GM19351 (cell line): ENCODE data around the gene TRIM16.
"Not testable (repeated sequence)": the region's sequence is repeated elsewhere in the genome, so short reads cannot be mapped to it uniquely, and the experiment has no call there.

Experiments used
- ATAC-seq: cut with Tn5 transposase; IDR thresholded peaks from one replicate; pipeline ENCODE4 v1.9.1; 2021; ENCODE audit warnings: mild to moderate bottlenecking, moderate library complexity; ENCODE audit not compliant: unreplicated experiment

TRIM16 gene

GRCh38 chr17:15619331-15620058 is 64.6 kb downstream of the TRIM16 start, which contains the start of gene FBXW10B:
FBXW10B (minus strand) TSS chr17:15619704; CDS start chr17:15619512, 192 bp downstream.
- not testable (repeated sequence) for ATAC-seq

- not testable (repeated sequence) for ATAC-seq
Measured at GRCh38 chr17:15616828-15617227, 67.3 kb downstream of the TRIM16 start.

- not testable (repeated sequence) for ATAC-seq
Measured at GRCh38 chr17:15615850-15616249, 68.3 kb downstream of the TRIM16 start.

GRCh38 chr17:15613111-15613510 is 71.0 kb downstream of the TRIM16 start:
- ATAC-seq: not testable (repeated sequence)

- not testable (repeated sequence) for ATAC-seq
Measured at GRCh38 chr17:15592960-15593359, 91.2 kb downstream of the TRIM16 start.

- ATAC-seq: not testable (repeated sequence)
Measured at GRCh38 chr17:15591986-15592385, 92.1 kb downstream of the TRIM16 start.

GRCh38 chr17:15590844-15591243 is 93.3 kb downstream of the TRIM16 start:
- ATAC-seq: not testable (repeated sequence)

GRCh38 chr17:15589544-15590536 is 94.3 kb downstream of the TRIM16 start:
- peak; percentile 90 for ATAC-seq

- not testable (repeated sequence) for ATAC-seq
Measured at GRCh38 chr17:15588017-15588416, 96.1 kb downstream of the TRIM16 start.

GRCh38 chr17:15583313-15583712 is 100.8 kb downstream of the TRIM16 start:
- ATAC-seq: not testable (repeated sequence)

- not testable (repeated sequence) for ATAC-seq
Measured at GRCh38 chr17:15581462-15581861, 102.6 kb downstream of the TRIM16 start.
